Heart left ventricle (tissue), 16 donors: Measurements from ENCODE around the gene CHAMP1. TPM values are rescaled to one million over a fixed set of nuclear protein-coding genes. Genes with fewer than 3 reads are reported as not detected.

Experiments
- ATAC-seq, 4 donors: fragments of 200-7000 bp; cut with Tn5 transposase; one replicate each; pipeline ENCODE4 v1.9.1; 2020 to 2022; ENCODE audit warnings: moderate library complexity in 4 of 4, mild to moderate bottlenecking in 3 of 4, moderate number of reproducible peaks in 1 of 4
- DNase-seq, 5 donors: peaks; one replicate each; pipeline ENCODE4 v3.0.0-alpha.2; 2020
- H3K27ac ChIP-seq, 12 donors: fragments of 200-600 bp; sonication (generic) in 4 of 12; one replicate each; pipeline versions ENCODE4 v1.5.0 to v1.8.0; 2016 to 2022; ENCODE audit warnings: mild to moderate bottlenecking in 2 of 12
- H3K27me3 ChIP-seq, 9 donors: fragments of 200-600 bp; sonication (generic) in 2 of 9; one replicate each; pipeline versions ENCODE4 v1.5.1 to v1.8.0; 2016 to 2022; ENCODE audit warnings: mild to moderate bottlenecking in 3 of 9
- H3K36me3 ChIP-seq, 9 donors: fragments of 200-600 bp; sonication (generic) in 2 of 9; one replicate each; pipeline versions ENCODE4 v1.5.0 to v1.8.0; 2018 to 2022; ENCODE audit warnings: mild to moderate bottlenecking in 2 of 9
- H3K4me1 ChIP-seq, 12 donors: fragments of 200-600 bp; sonication (generic) in 4 of 12; one replicate each; pipeline versions ENCODE4 v1.5.0 to v1.8.0; 2016 to 2022; ENCODE audit warnings: mild to moderate bottlenecking in 3 of 12
- H3K4me3 ChIP-seq, 12 donors: fragments of 200-600 bp; sonication (generic) in 4 of 12; one replicate each; pipeline versions ENCODE4 v1.5.0 to v1.8.0; 2017 to 2022; ENCODE audit warnings: mild to moderate bottlenecking in 9 of 12, moderate library complexity in 4 of 12
- H3K9me3 ChIP-seq, 12 donors: fragments of 200-600 bp; sonication (generic) in 4 of 12; one replicate each; pipeline versions ENCODE4 v1.5.0 to v1.8.0; 2016 to 2022; ENCODE audit warnings: mild to moderate bottlenecking in 1 of 12
- POLR2A ChIP-seq, 2 donors: fragments of 450-650 bp; IDR thresholded peaks; one replicate each; pipeline ENCODE4 v1.6.1; 2017; ENCODE audit warnings: antibody characterized with exemption in 2 of 2, mild to moderate bottlenecking in 2 of 2, moderate library complexity in 2 of 2
- WGBS, 4 donors: extraction: QIAGEN DNeasy Blood & Tissue Kit in 2 of 4; methylation state at CpG; one replicate each; pipeline versions ENCODE4 v1.1.5 to v1.1.7; 2013 to 2018; 5-methylcytosine and 5-hydroxymethylcytosine counted together
- intact Hi-C, 10 donors: fragments of 100-400 bp; cut with DNase I; formaldehyde crosslinking; loops; one replicate each; pipeline versions ENCODE4 v1.11.1 to v1.14.2; 2022
- polyA plus RNA-seq, 2 donors: library from polyadenylated mRNA; stranded (reverse); fragments of 200-250 nt; gene quantifications; one replicate each; pipeline ENCODE4 v1.2.3, GENCODE V29; 2013
- total RNA-seq, 9 donors: library from RNA; depleted of rRNA in 2 of 9; stranded (reverse); fragments of >200 nt in 2 of 9; fragmentation: NEBNext Ultra II Directional in 3 of 9; extraction: Animal tissue kit (Norgen Biotek cat#: 25700) in 3 of 9; gene quantifications; one replicate each; pipeline versions ENCODE4 v1.1.0 to v1.2.4, GENCODE V29; 2016 to 2023
- TF ChIP-seq, protein P1 (sequence below), 12 donors: fragments of 200-600 bp; sonication (generic) in 4 of 12; IDR thresholded peaks; one replicate each; pipeline versions ENCODE4 v1.5.0 to v1.8.0; 2018 to 2022; ENCODE audit warnings: antibody characterized with exemption in 12 of 12, mild to moderate bottlenecking in 5 of 12
- donor health status: ischemic (EF 13 %, LVEDD 7.1; RV severe dilation, severe dysfunction).
- donor health status: healthy with polysubstance abuse.
- donor health status: DM: no; HTN: yes; CAD: no.
- donor health status: DM: no; HTN: no; CAD: no.
- donor health status: ischemic (EF 25% LVEDD 6.9; RV normal size, moderate dysfunction).
- donor health status: ischemic (EF 25% LVEDD 5.7; RV mildly dilated, moderate dysfunction).
- donor health status: healthy.
- donor health status: DM: yes; HTN: yes; CAD: no.
- donor health status: ischemic (EF 35%, LVEDD 5.7; RV mildly dilated, moderate dysfunction).
- donor health status: nonischemic (EF 11% LVEDD 7.7; RV severe dilation, severe dysfunction).
- donor health status: DM: yes; HTN: yes; CAD: no.
- donor health status: PGD.
- donor health status: ischemic (EF 29% LVEDD 5.4; RV normal size, mild dysfunction).
- donor health status: nonischemic (EF 23%, LVEDD 6.1; RV moderate dilation, normal function).

The CHAMP1 gene
- total and polyA plus RNA-seq, 11 donors = 3.2 to 17.5 (median 9.1) TPM

DNA sequence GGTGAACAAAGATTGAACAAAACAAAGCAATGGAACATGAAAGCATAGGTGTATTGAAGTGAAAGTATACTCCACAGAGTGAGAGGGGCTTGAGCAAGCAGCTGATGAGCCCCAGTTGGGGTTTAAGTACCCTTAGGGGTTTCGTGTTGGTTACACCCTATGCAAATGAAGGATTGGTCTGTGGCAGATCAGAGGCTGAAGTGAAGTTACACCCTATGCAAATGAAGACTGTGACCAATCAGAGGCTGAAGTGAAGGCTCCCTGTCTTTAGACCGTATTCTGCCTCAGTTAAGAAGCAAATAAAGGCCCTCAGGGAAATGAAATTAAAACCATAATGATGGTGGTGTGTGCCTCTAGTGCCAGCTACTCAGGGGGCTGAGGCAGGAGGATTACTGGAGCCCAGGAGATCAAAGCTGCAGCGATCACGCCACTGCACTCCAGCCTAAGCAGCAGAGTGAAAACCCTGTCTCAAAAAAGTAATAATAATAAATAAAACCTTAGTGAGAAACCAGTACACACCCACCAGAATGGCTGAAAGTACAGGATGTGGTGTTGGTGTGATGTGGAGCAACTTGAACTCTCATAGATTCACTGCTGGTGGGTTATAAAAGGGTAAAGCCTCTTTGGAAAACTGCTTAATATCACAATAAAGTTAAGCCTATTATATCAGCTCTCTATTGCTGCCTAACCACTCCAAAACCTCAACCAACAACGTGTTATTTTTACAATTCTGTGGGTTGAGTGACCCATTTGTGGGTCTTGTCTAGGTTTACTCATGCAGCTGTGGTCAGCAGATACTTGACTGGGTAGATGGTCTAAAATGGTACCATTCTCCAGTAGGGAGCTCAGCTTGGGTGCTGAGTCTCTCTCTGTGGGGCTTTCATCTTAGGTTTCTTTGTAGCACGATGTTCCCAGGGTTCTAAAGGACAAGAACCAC is 45.7 kb upstream of the CHAMP1 start:
- no peak for ATAC-seq
- Histone ChIP-seq H3K9me3 (no peaks in the 10 kb centered on the region), H3K4me3 (peak overlapping the region in 1 of 12 donors; percentile 0), H3K27me3 (no peaks in the 10 kb centered on the region), H3K4me1 (no peaks in the 10 kb centered on the region), H3K36me3 (peaks cover 2 to 97% (median 84%) of the 10 kb centered on the region in 9 donors), H3K27ac (peak overlapping the region in 1 of 12 donors; percentile 11)
- intact Hi-C loops = no loop called here
- DNase-seq = no peak
- TF ChIP-seq, protein P1, sequence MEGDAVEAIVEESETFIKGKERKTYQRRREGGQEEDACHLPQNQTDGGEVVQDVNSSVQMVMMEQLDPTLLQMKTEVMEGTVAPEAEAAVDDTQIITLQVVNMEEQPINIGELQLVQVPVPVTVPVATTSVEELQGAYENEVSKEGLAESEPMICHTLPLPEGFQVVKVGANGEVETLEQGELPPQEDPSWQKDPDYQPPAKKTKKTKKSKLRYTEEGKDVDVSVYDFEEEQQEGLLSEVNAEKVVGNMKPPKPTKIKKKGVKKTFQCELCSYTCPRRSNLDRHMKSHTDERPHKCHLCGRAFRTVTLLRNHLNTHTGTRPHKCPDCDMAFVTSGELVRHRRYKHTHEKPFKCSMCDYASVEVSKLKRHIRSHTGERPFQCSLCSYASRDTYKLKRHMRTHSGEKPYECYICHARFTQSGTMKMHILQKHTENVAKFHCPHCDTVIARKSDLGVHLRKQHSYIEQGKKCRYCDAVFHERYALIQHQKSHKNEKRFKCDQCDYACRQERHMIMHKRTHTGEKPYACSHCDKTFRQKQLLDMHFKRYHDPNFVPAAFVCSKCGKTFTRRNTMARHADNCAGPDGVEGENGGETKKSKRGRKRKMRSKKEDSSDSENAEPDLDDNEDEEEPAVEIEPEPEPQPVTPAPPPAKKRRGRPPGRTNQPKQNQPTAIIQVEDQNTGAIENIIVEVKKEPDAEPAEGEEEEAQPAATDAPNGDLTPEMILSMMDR (IDR thresholded peaks at IDR 0.05) = no peak
- no peak for TF ChIP-seq POLR2A (IDR thresholded peaks at IDR 0.05)
- WGBS, 4 donors = 94 to 97% (median 97%) methylated on average over 6 of the region's 6 CpGs

DNA sequence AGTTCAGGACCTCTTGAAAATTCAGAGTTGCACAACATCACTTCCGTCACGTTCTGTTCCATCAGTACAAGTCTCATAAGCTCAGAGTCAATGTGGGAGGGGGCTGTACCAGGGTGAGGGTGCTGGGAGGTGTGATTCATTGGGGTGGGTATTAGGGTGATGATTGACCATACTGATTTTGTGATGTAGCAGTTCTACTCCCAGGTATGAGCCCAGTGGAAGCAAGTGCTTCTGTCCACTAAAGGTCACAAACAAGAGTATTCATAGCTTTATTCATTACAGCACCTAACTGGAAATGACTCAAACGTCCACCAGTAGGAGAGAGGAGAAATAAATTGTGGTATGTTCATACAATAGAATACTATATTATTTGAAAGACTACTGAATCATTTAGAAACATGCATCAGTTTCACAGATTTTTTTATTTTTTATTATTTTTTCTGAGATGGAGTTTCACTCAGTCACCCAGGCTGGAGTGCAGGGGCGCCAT is 45.0 kb upstream of the CHAMP1 start:
- Histone ChIP-seq H3K27me3 (no peaks in the 10 kb centered on the region), H3K9me3 (no peaks in the 10 kb centered on the region), H3K27ac (no peak overlapping the region), H3K4me1 (no peaks in the 10 kb centered on the region), H3K4me3 (no peak overlapping the region), H3K36me3 (peaks cover 2 to 97% (median 84%) of the 10 kb centered on the region in 9 donors)
- WGBS, 4 donors = 90 to 94% (median 91%) methylated on average over 4 of the region's 4 CpGs
- TF ChIP-seq POLR2A (IDR thresholded peaks at IDR 0.05) = no peak
- TF ChIP-seq, protein P1 (IDR thresholded peaks at IDR 0.05) = no peak
- DNase-seq (no peak), ATAC-seq (no peak)
- intact Hi-C loops = no loop called here

DNA sequence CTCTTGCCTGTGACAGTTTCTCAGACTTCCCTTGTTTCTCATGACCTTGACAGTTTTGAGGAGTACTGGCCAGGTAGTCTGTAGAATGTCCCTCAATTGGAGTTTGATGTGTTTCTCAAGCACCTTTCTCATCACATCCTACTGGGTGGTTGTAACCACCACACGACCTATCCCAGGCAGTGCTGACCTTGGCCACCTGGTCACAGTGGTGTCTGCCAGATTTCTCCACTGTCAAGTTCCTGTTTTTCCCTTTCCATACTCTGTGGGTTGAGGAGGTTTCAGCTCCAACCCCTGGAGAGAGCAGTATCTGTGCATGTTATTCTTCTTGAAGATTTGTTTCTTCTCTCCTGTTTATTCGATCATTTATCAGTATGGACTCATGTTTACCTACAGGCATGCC is 41.3 kb upstream of the CHAMP1 start:
- H3K4me1 ChIP-seq = peaks cover 0 to 9% (median 0%) of the 10 kb centered on the region in 12 donors
- TF ChIP-seq, protein P1 (IDR thresholded peaks at IDR 0.05) = no peak
- intact Hi-C loops = no loop called here
- no peaks in the 10 kb centered on the region for H3K9me3 ChIP-seq
- no peak overlapping the region for H3K4me3 ChIP-seq
- no peak overlapping the region for H3K27ac ChIP-seq
- peaks cover 2 to 92% (median 83%) of the 10 kb centered on the region in 9 donors for H3K36me3 ChIP-seq
- DNase-seq (no peak), ATAC-seq (no peak)
- no peaks in the 10 kb centered on the region for H3K27me3 ChIP-seq
- WGBS, 4 donors = 77 to 87% (median 79%) methylated on average over 2 of the region's 2 CpGs

DNA sequence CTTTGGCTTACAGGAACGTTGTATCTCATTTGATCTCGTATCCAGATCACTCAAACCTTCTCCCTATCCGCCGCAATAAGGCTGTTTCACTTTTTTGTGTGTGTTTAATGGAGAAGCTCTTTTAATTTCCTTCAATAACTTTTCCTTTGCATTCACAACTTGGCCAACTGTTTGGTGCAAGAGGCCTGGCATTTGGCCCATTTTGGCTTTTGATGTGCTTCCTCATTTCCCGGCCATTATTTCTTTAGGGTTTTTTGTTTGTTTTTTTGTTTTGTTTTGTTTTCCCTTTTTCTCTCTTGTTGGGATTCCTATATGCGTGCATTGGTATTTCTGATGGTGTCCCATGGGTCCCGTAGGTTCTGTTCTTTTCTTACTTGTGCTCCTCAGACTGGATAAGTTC is 39.0 kb upstream of the CHAMP1 start:
- DNase-seq (no peak), ATAC-seq (no peak)
- peaks cover 0 to 17% (median under 1%) of the 10 kb centered on the region in 12 donors for H3K4me1 ChIP-seq
- H3K27ac ChIP-seq = no peak overlapping the region
- no peaks in the 10 kb centered on the region for H3K27me3 ChIP-seq
- intact Hi-C loops = no loop called here
- peaks cover 2 to 79% (median 60%) of the 10 kb centered on the region in 9 donors for H3K36me3 ChIP-seq
- no peaks in the 10 kb centered on the region for H3K9me3 ChIP-seq
- 86 to 91% (median 88%) methylated on average over 7 of the region's 7 CpGs for WGBS, 4 donors
- no peak for TF ChIP-seq POLR2A (IDR thresholded peaks at IDR 0.05)
- TF ChIP-seq, protein P1 (IDR thresholded peaks at IDR 0.05) = no peak
- no peak overlapping the region for H3K4me3 ChIP-seq
